IPS-18a (cell line): Measurements from ENCODE around the gene RAD50.
"Not testable (repeated sequence)": the region's sequence is repeated elsewhere in the genome, so short reads cannot be mapped to it uniquely, and the experiment has no call there.

ENCODE experiments used
- H3K27ac ChIP-seq: one replicate; pipeline ENCODE4 v1.5.1; 2013; ENCODE audit warnings: low read length
- H3K27me3 ChIP-seq: one replicate; pipeline ENCODE4 v1.6.1; 2013; ENCODE audit warnings: mild to moderate bottlenecking, low read length; ENCODE audit not compliant: control insufficient read depth, insufficient read depth
- H3K36me3 ChIP-seq: one replicate; pipeline ENCODE4 v1.6.1; 2013; ENCODE audit warnings: low read depth, low read length; ENCODE audit not compliant: control insufficient read depth
- H3K4me1 ChIP-seq: one replicate; pipeline ENCODE4 v1.6.1; 2013; ENCODE audit warnings: low read depth, low read length; ENCODE audit not compliant: control insufficient read depth
- H3K4me3 ChIP-seq: one replicate; pipeline ENCODE4 v1.5.1; 2013; ENCODE audit warnings: low read length
- H3K9ac ChIP-seq: one replicate; pipeline ENCODE4 v1.6.1; 2013; ENCODE audit warnings: mild to moderate bottlenecking, low read length, moderate library complexity
- H3K9me3 ChIP-seq: one replicate; pipeline ENCODE4 v1.6.1; 2013; ENCODE audit warnings: low read depth, low read length; ENCODE audit not compliant: control insufficient read depth

RAD50 gene

GRCh38 chr5:132607095-132607494 is 50.3 kb downstream of the RAD50 start:
- Histone ChIP-seq H3K36me3 (peaks cover 40% of the 10 kb centered on the region), H3K9me3 (peaks cover 4% of the 10 kb centered on the region)

GRCh38 chr5:132608107-132608506 is 51.3 kb downstream of the RAD50 start:
- Histone ChIP-seq H3K9me3 (peaks cover 5% of the 10 kb centered on the region), H3K4me3 (no peak overlapping the region), H3K27ac (no peak overlapping the region), H3K4me1 (no peaks in the 10 kb centered on the region), H3K9ac (no peak overlapping the region), H3K27me3 (no peaks in the 10 kb centered on the region), H3K36me3 (peaks cover 40% of the 10 kb centered on the region)

More at GRCh38 chr5:132607095-132607494, 50.3 kb downstream of the RAD50 start:
- H3K9ac ChIP-seq, result no peak overlapping the region
- no peak overlapping the region for H3K27ac ChIP-seq
- H3K4me1 ChIP-seq, result no peaks in the 10 kb centered on the region
- no peaks in the 10 kb centered on the region for H3K27me3 ChIP-seq
- no peak overlapping the region for H3K4me3 ChIP-seq

- no peak overlapping the region for H3K9ac ChIP-seq
- no peak overlapping the region for H3K27ac ChIP-seq
- H3K36me3 ChIP-seq, result peaks cover 28% of the 10 kb centered on the region
- no peak overlapping the region for H3K4me3 ChIP-seq
- H3K4me1 ChIP-seq, result no peaks in the 10 kb centered on the region
- peaks cover 5% of the 10 kb centered on the region for H3K9me3 ChIP-seq
- H3K27me3 ChIP-seq, result no peaks in the 10 kb centered on the region
Observed at GRCh38 chr5:132611965-132612364, 55.2 kb downstream of the RAD50 start.

- Histone ChIP-seq H3K4me3 (no peak overlapping the region), H3K9me3 (peaks cover 5% of the 10 kb centered on the region), H3K27me3 (no peaks in the 10 kb centered on the region), H3K27ac (no peak overlapping the region), H3K36me3 (peaks cover 30% of the 10 kb centered on the region), H3K4me1 (no peaks in the 10 kb centered on the region), H3K9ac (no peak overlapping the region)
Observed at GRCh38 chr5:132612846-132613245, 56.1 kb downstream of the RAD50 start.

- Histone ChIP-seq H3K4me1 (no peaks in the 10 kb centered on the region), H3K9ac (no peak overlapping the region), H3K27me3 (no peaks in the 10 kb centered on the region), H3K36me3 (peaks cover 19% of the 10 kb centered on the region), H3K4me3 (no peak overlapping the region), H3K27ac (no peak overlapping the region), H3K9me3 (no peaks in the 10 kb centered on the region)
Observed at GRCh38 chr5:132621699-132622098, 64.9 kb downstream of the RAD50 start.

- H3K36me3 ChIP-seq, result peaks cover 15% of the 10 kb centered on the region
- H3K27me3 ChIP-seq, result no peaks in the 10 kb centered on the region
- H3K27ac ChIP-seq, result no peak overlapping the region
- H3K9me3 ChIP-seq, result no peaks in the 10 kb centered on the region
- H3K4me3 ChIP-seq, result no peak overlapping the region
- no peak overlapping the region for H3K9ac ChIP-seq
- H3K4me1 ChIP-seq, result no peaks in the 10 kb centered on the region
Observed at GRCh38 chr5:132622608-132623007, 65.8 kb downstream of the RAD50 start.

GRCh38 chr5:132627470-132627869 is 70.7 kb downstream of the RAD50 start:
- Histone ChIP-seq H3K36me3 (no peaks in the 10 kb centered on the region), H3K9ac (no peak overlapping the region), H3K4me3 (no peak overlapping the region), H3K9me3 (no peaks in the 10 kb centered on the region), H3K27ac (no peak overlapping the region), H3K27me3 (no peaks in the 10 kb centered on the region), H3K4me1 (no peaks in the 10 kb centered on the region)

- no peaks in the 10 kb centered on the region for H3K4me1 ChIP-seq
- H3K9ac ChIP-seq, result no peak overlapping the region
- H3K9me3 ChIP-seq, result no peaks in the 10 kb centered on the region
- no peak overlapping the region for H3K4me3 ChIP-seq
- no peaks in the 10 kb centered on the region for H3K27me3 ChIP-seq
- no peak overlapping the region for H3K27ac ChIP-seq
- H3K36me3 ChIP-seq, result no peaks in the 10 kb centered on the region
Observed at GRCh38 chr5:132628814-132629213, 72.0 kb downstream of the RAD50 start.

- H3K9ac ChIP-seq, result no peak overlapping the region
Observed at GRCh38 chr5:132629230-132629944, 72.6 kb downstream of the RAD50 start.

GRCh38 chr5:132633587-132633986 is 76.8 kb downstream of the RAD50 start:
- not testable (repeated sequence) for H3K4me1 ChIP-seq, H3K9me3 ChIP-seq, H3K9ac ChIP-seq, H3K27me3 ChIP-seq, H3K27ac ChIP-seq, H3K4me3 ChIP-seq
- H3K36me3 ChIP-seq, result peaks cover 13% of the 10 kb centered on the region

More at GRCh38 chr5:132629230-132629944, 72.6 kb downstream of the RAD50 start:
- Histone ChIP-seq H3K27ac (no peak overlapping the region), H3K27me3 (no peaks in the 10 kb centered on the region), H3K36me3 (no peaks in the 10 kb centered on the region), H3K4me1 (no peaks in the 10 kb centered on the region), H3K4me3 (no peak overlapping the region), H3K9me3 (no peaks in the 10 kb centered on the region)

- Histone ChIP-seq H3K27me3 (no peaks in the 10 kb centered on the region), H3K4me3 (no peak overlapping the region), H3K4me1 (no peaks in the 10 kb centered on the region), H3K36me3 (peaks cover 28% of the 10 kb centered on the region), H3K9ac (no peak overlapping the region), H3K9me3 (no peaks in the 10 kb centered on the region), H3K27ac (no peak overlapping the region)
Observed at GRCh38 chr5:132635873-132636272, 79.1 kb downstream of the RAD50 start.

GRCh38 chr5:132637241-132637640 is 80.5 kb downstream of the RAD50 start:
- Histone ChIP-seq H3K27me3 (no peaks in the 10 kb centered on the region), H3K9ac (no peak overlapping the region), H3K4me3 (no peak overlapping the region), H3K4me1 (no peaks in the 10 kb centered on the region), H3K9me3 (no peaks in the 10 kb centered on the region), H3K36me3 (peaks cover 33% of the 10 kb centered on the region), H3K27ac (no peak overlapping the region)
